H9 (cell line): ENCODE measurements around the gene PTGIR. TPM values are rescaled to one million over a fixed set of nuclear protein-coding genes. Genes with fewer than 3 reads are reported as not detected.

ENCODE experiments used
- DNase-seq: peaks from one replicate; pipeline ENCODE4 v3.0.0-alpha.2; 2017
- H2AFZ ChIP-seq: one replicate; pipeline ENCODE4 v1.6.1; 2013; ENCODE audit warnings: mild to moderate bottlenecking, low read length, control low read depth, moderate library complexity
- H2AK5ac ChIP-seq: 2 replicates; pipeline ENCODE4 v1.6.1; 2013; ENCODE audit warnings: low read length, control low read depth, mixed read lengths; ENCODE audit not compliant: insufficient read length
- H2BK120ac ChIP-seq: one replicate; pipeline ENCODE4 v1.6.1; 2013; ENCODE audit warnings: low read depth, mild to moderate bottlenecking, low read length, control low read depth, inconsistent platforms; ENCODE audit not compliant: poor library complexity, severe bottlenecking
- H2BK12ac ChIP-seq: 2 replicates; pipeline ENCODE4 v1.6.1; 2013; ENCODE audit warnings: low read length, control low read depth, mixed read lengths, low read depth; ENCODE audit not compliant: insufficient read length
- H2BK15ac ChIP-seq: 2 replicates; pipeline ENCODE4 v1.6.1; 2013; ENCODE audit warnings: low read depth, low read length, control low read depth
- H2BK20ac ChIP-seq: one replicate; pipeline ENCODE4 v1.6.1; 2013; ENCODE audit warnings: low read depth, mild to moderate bottlenecking, low read length, control low read depth, inconsistent platforms; ENCODE audit not compliant: poor library complexity, severe bottlenecking
- H2BK5ac ChIP-seq: 2 replicates; pipeline ENCODE4 v1.6.1; 2013; ENCODE audit warnings: low read length, control low read depth, mixed read lengths; ENCODE audit not compliant: insufficient read length
- H3K14ac ChIP-seq: 2 replicates; pipeline ENCODE4 v1.6.1; 2013; ENCODE audit warnings: low read length, control low read depth; ENCODE audit not compliant: insufficient read depth
- H3K18ac ChIP-seq: 2 replicates; pipeline ENCODE4 v1.6.1; 2013; ENCODE audit warnings: low read depth, mild to moderate bottlenecking, mixed read lengths, low read length, control low read depth; ENCODE audit not compliant: insufficient read length
- H3K23ac ChIP-seq: 2 replicates; pipeline ENCODE4 v1.6.1; 2013; ENCODE audit warnings: low read length, control low read depth, mixed read lengths, low read depth; ENCODE audit not compliant: insufficient read length
- H3K23me2 ChIP-seq: 2 replicates; pipeline ENCODE4 v1.6.1; 2013; ENCODE audit warnings: low read depth, mild to moderate bottlenecking, mixed read lengths, low read length, control low read depth; ENCODE audit not compliant: insufficient read length, poor library complexity, severe bottlenecking
- H3K27ac ChIP-seq: 2 replicates; pipeline ENCODE4 v1.5.1; 2013; ENCODE audit warnings: low read length, control low read depth, mixed read lengths, low read depth; ENCODE audit not compliant: insufficient read length
- H3K27me3 ChIP-seq: 2 replicates; pipeline ENCODE4 v1.6.1; 2013; ENCODE audit warnings: low read length, control low read depth, inconsistent platforms; ENCODE audit not compliant: insufficient read depth
- H3K4ac ChIP-seq: 2 replicates; pipeline ENCODE4 v1.6.1; 2013; ENCODE audit warnings: low read depth, mild to moderate bottlenecking, control low read depth, inconsistent platforms, low read length, moderate library complexity
- H3K4me1 ChIP-seq: 2 replicates; pipeline ENCODE4 v1.6.1; 2013; ENCODE audit warnings: low read length, control low read depth, inconsistent platforms; ENCODE audit not compliant: insufficient read depth
- H3K4me2 ChIP-seq: 2 replicates; pipeline ENCODE4 v1.6.1; 2013; ENCODE audit warnings: low read length, control low read depth, mixed read lengths; ENCODE audit not compliant: insufficient read length, insufficient read depth
- H3K56ac ChIP-seq: 2 replicates; pipeline ENCODE4 v1.6.1; 2013; ENCODE audit warnings: low read depth, mild to moderate bottlenecking, mixed read lengths, low read length, control low read depth; ENCODE audit not compliant: insufficient read length
- H3K79me1 ChIP-seq: 2 replicates; pipeline ENCODE4 v1.6.1; 2013; ENCODE audit warnings: low read depth, mild to moderate bottlenecking, moderate library complexity, low read length, control low read depth, inconsistent platforms; ENCODE audit not compliant: insufficient read depth, poor library complexity, severe bottlenecking
- H3K79me2 ChIP-seq: 2 replicates; pipeline ENCODE4 v1.6.1; 2013; ENCODE audit warnings: low read length, control low read depth, inconsistent platforms; ENCODE audit not compliant: insufficient read depth
- H3K9ac ChIP-seq: 2 replicates; pipeline ENCODE4 v1.6.1; 2013; ENCODE audit warnings: low read length, control low read depth, mixed read lengths; ENCODE audit not compliant: insufficient read length; ENCODE audit errors: extremely low read depth
- H3K9me3 ChIP-seq: one replicate; pipeline ENCODE4 v1.6.1; 2013; ENCODE audit warnings: low read depth, low read length, inconsistent platforms; ENCODE audit not compliant: control insufficient read depth
- H3T11ph ChIP-seq: one replicate; pipeline ENCODE4 v1.6.1; 2013; ENCODE audit warnings: mild to moderate bottlenecking, low read length, control low read depth, inconsistent platforms
- H4K20me1 ChIP-seq: one replicate; pipeline ENCODE4 v1.6.1; 2013; ENCODE audit not compliant: control insufficient read depth, insufficient read length, insufficient read depth
- H4K5ac ChIP-seq: 2 replicates; pipeline ENCODE4 v1.6.1; 2013; ENCODE audit warnings: low read depth, mild to moderate bottlenecking, mixed read lengths, low read length, control low read depth; ENCODE audit not compliant: insufficient read length
- H4K8ac ChIP-seq: replicated peaks from 2 replicates; pipeline ENCODE4 v1.6.1; 2013; ENCODE audit warnings: low read length, control low read depth, mixed read lengths, low read depth; ENCODE audit not compliant: insufficient read length
- H4K91ac ChIP-seq: 2 replicates; pipeline ENCODE4 v1.6.1; 2013; ENCODE audit warnings: low read depth, mild to moderate bottlenecking, moderate library complexity, mixed read lengths, low read length, control low read depth; ENCODE audit not compliant: insufficient read length
- H3K27ac Mint-ChIP-seq, 3 experiments: 2 replicates in 2 of 3; 3 replicates in 1 of 3; pipeline ENCODE4 v1.8.0; 2020 to 2021; ENCODE audit warnings: mixed read lengths in 3 of 3, mild to moderate bottlenecking in 1 of 3, moderate library complexity in 1 of 3
- H3K27me3 Mint-ChIP-seq: 2 replicates; pipeline ENCODE4 v1.8.0; 2021; ENCODE audit warnings: low read depth, mild to moderate bottlenecking, moderate library complexity, mixed read lengths
- H3K36me3 Mint-ChIP-seq, 3 experiments: 2 replicates in 2 of 3; 3 replicates in 1 of 3; pipeline ENCODE4 v1.8.0; 2020 to 2021; ENCODE audit warnings: low read depth in 3 of 3, mixed read lengths in 3 of 3; ENCODE audit not compliant: insufficient read depth in 1 of 3
- H3K4me1 Mint-ChIP-seq, 2 experiments: 2 replicates each; pipeline ENCODE4 v1.8.0; 2020; ENCODE audit warnings: mixed read lengths in 2 of 2
- H3K4me3 Mint-ChIP-seq, 2 experiments: 2 replicates in 1 of 2; 3 replicates in 1 of 2; pipeline ENCODE4 v1.8.0; 2020 to 2021; ENCODE audit warnings: mild to moderate bottlenecking in 2 of 2, mixed read lengths in 2 of 2, moderate library complexity in 1 of 2
- H3K9me3 Mint-ChIP-seq, 2 experiments: 2 replicates in 1 of 2; 3 replicates in 1 of 2; pipeline ENCODE4 v1.8.0; 2020; ENCODE audit warnings: mild to moderate bottlenecking in 2 of 2, mixed read lengths in 2 of 2, moderate library complexity in 1 of 2
- WGBS: extraction: QIAGEN DNeasy Blood & Tissue Kit; methylation state at CpG from one replicate; pipeline ENCODE4 v1.1.7; 2013; ENCODE audit warnings: missing lambda C conversion rate, low lambda C conversion rate, mixed read lengths; ENCODE audit not compliant: insufficient read length; ENCODE audit errors: extremely low coverage; 5-methylcytosine and 5-hydroxymethylcytosine counted together
- total RNA-seq: library from RNA; stranded (reverse); gene quantifications from 2 replicates; pipeline ENCODE4 v1.2.1, GENCODE V29; 2021
- TF ChIP-seq, protein P1 (sequence below): fragments of 200-600 bp; sonication (generic); conservative IDR thresholded peaks from 3 replicates; pipeline ENCODE4 v1.8.0; 2021; ENCODE audit warnings: antibody characterized with exemption, mild to moderate bottlenecking

PTGIR gene
- total RNA-seq, 1 experiment from 2014 or later, result not detected

DNA sequence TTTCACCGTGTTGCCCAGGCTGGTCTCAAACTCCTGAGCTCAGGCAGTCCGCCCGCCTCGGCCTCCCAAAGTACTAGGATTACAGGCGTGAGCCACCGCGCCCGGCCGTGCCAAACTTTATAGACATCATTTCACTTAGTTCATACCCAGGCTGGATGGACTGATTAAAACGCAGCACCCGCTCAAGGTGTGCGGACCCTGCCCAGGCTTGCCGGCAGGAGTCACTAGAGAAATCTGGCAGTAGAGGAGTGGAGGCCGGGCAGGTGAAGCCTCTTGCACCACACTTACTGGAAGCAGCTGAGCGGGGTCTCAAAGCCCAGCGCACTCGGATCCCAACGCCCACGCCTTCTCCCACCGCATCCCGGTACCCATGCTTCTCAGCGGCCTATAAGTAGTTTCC, 11.4 kb downstream of the PTGIR start:
- Histone ChIP-seq H3K79me1 (no peaks in the 10 kb centered on the region), H2BK20ac (no peak overlapping the region), H3K9ac (no peak overlapping the region), H3K23ac (no peak overlapping the region), H3K4ac (no peak overlapping the region), H2BK12ac (no peak overlapping the region), H4K20me1 (no peaks in the 10 kb centered on the region), H3K14ac (no peak overlapping the region), H3K4me2 (no peak overlapping the region), H2BK15ac (no peak overlapping the region), H3K27ac (no peak overlapping the region), H2AFZ (no peak overlapping the region), H2BK120ac (no peak overlapping the region), H4K8ac (no peak overlapping the region), H4K5ac (no peak overlapping the region), H3K18ac (no peak overlapping the region), H3T11ph (no peak overlapping the region), H3K79me2 (no peaks in the 10 kb centered on the region), H3K56ac (no peak overlapping the region), H3K9me3 (no peaks in the 10 kb centered on the region), H3K4me1 (no peaks in the 10 kb centered on the region; the same call in 1 of the 2 replicates), H4K91ac (no peak overlapping the region), H2AK5ac (no peak overlapping the region), H3K23me2 (no peaks in the 10 kb centered on the region), H3K27me3 (no peaks in the 10 kb centered on the region), H2BK5ac (no peak overlapping the region)
- WGBS, result no CpG with 5 or more reads among the region's 22 CpGs
- TF ChIP-seq, protein P1, sequence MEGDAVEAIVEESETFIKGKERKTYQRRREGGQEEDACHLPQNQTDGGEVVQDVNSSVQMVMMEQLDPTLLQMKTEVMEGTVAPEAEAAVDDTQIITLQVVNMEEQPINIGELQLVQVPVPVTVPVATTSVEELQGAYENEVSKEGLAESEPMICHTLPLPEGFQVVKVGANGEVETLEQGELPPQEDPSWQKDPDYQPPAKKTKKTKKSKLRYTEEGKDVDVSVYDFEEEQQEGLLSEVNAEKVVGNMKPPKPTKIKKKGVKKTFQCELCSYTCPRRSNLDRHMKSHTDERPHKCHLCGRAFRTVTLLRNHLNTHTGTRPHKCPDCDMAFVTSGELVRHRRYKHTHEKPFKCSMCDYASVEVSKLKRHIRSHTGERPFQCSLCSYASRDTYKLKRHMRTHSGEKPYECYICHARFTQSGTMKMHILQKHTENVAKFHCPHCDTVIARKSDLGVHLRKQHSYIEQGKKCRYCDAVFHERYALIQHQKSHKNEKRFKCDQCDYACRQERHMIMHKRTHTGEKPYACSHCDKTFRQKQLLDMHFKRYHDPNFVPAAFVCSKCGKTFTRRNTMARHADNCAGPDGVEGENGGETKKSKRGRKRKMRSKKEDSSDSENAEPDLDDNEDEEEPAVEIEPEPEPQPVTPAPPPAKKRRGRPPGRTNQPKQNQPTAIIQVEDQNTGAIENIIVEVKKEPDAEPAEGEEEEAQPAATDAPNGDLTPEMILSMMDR, result no peak
- Mint-ChIP-seq H3K4me1 (peaks cover 11 to 14% of the 10 kb centered on the region in 2 experiments; a peak in 3 of 4 replicates), H3K27me3 (peaks cover 7% of the 10 kb centered on the region), H3K27ac (no peak overlapping the region; a peak in 1 of 7 replicates), H3K36me3 (peaks cover 11 to 22% (median 18%) of the 10 kb centered on the region in 3 experiments; a peak in 5 of 7 replicates), H3K9me3 (no peaks in the 10 kb centered on the region), H3K4me3 (no peak overlapping the region; a peak in 1 of 5 replicates)
- DNase-seq, result no peak
